Gastroesophageal sphincter (tissue), 3 donors: ENCODE data around the gene MORC4.

Source experiments
- POLR2A ChIP-seq, 2 donors: fragments of 450-650 bp; IDR thresholded peaks; one replicate each; pipeline ENCODE4 v1.6.1; 2017; ENCODE audit warnings: antibody characterized with exemption in 2 of 2, mild to moderate bottlenecking in 2 of 2, moderate library complexity in 1 of 2
- TF ChIP-seq, protein P1 (sequence below), 4 experiments: fragments of 200-600 bp in 2 of 4; fragments of 450-650 bp in 2 of 4; sonication (generic) in 1 of 4; IDR thresholded peaks; one replicate each; pipeline ENCODE4 v1.5.1; 2017 to 2019; ENCODE audit warnings: antibody characterized with exemption in 4 of 4, mild to moderate bottlenecking in 2 of 4, moderate library complexity in 2 of 4

DNA sequence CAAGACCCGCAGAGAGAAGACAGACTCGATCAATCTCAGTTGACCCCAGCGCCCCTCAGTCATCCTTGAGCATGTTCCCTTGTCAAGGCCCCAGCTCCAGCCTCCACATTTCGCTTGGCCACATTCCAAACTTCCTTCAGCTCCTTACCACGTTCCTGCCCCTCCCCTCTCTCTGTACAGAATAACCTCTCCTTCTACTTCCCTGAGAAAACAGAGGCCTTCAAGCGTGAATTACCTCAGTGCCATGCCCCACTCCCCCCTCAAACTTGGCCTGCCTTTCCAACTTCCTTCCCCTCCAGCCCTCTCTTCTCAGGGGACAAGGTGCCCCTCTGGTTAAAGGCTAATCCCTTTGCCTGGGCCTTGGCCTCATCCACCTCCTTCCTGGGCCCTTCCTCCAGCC, 93.7 kb downstream of the MORC4 start:
- TF ChIP-seq, protein P1, sequence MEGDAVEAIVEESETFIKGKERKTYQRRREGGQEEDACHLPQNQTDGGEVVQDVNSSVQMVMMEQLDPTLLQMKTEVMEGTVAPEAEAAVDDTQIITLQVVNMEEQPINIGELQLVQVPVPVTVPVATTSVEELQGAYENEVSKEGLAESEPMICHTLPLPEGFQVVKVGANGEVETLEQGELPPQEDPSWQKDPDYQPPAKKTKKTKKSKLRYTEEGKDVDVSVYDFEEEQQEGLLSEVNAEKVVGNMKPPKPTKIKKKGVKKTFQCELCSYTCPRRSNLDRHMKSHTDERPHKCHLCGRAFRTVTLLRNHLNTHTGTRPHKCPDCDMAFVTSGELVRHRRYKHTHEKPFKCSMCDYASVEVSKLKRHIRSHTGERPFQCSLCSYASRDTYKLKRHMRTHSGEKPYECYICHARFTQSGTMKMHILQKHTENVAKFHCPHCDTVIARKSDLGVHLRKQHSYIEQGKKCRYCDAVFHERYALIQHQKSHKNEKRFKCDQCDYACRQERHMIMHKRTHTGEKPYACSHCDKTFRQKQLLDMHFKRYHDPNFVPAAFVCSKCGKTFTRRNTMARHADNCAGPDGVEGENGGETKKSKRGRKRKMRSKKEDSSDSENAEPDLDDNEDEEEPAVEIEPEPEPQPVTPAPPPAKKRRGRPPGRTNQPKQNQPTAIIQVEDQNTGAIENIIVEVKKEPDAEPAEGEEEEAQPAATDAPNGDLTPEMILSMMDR (IDR thresholded peaks at IDR 0.05), result no peak
- TF ChIP-seq POLR2A (IDR thresholded peaks at IDR 0.05), result no peak
